ENCODE data around the gene SERINC1. TPM values are rescaled to one million over a fixed set of nuclear protein-coding genes. Genes with fewer than 3 reads are reported as not detected.

Gene SERINC1
- total RNA-seq, 6 experiments from 2014 or later = 161 to 215 (median 179) TPM

- Mint-ChIP-seq H3K4me3 (no peak overlapping the region), H3K9me3 (no peaks in the 10 kb centered on the region), H3K4me1 (ENCODE audit: low read depth) (peaks cover 13% of the 10 kb centered on the region; the same call in 1 of the 2 replicates), H3K27me3 (ENCODE audit: insufficient read depth) (no peaks in the 10 kb centered on the region; the same call in 1 of the 2 replicates), H3K27ac (no peak overlapping the region), H3K36me3 (ENCODE audit: low read depth) (peaks cover 39% of the 10 kb centered on the region)
- no peak for TF ChIP-seq CTCF (IDR thresholded peaks at IDR 0.05)
- DNase-seq = no peak
Measured at GRCh38 chr6:122454673-122455072, 16.9 kb downstream of the SERINC1 start.

- Mint-ChIP-seq H3K36me3 (ENCODE audit: low read depth) (peaks cover 39% of the 10 kb centered on the region), H3K27ac (no peak overlapping the region)
Measured at GRCh38 chr6:122452509-122452908, 19.1 kb downstream of the SERINC1 start.

GRCh38 chr6:122449069-122449468 lies 22.5 kb downstream of the SERINC1 start:
- H3K9me3 Mint-ChIP-seq = no peaks in the 10 kb centered on the region
- peaks cover 8% of the 10 kb centered on the region for H3K4me1 Mint-ChIP-seq (ENCODE audit: low read depth)
- no peak overlapping the region for H3K4me3 Mint-ChIP-seq
- H3K36me3 Mint-ChIP-seq (ENCODE audit: low read depth) = peaks cover 42% of the 10 kb centered on the region
- DNase-seq = no peak
- no peak for TF ChIP-seq CTCF (IDR thresholded peaks at IDR 0.05)
- H3K27me3 Mint-ChIP-seq (ENCODE audit: insufficient read depth) = no peaks in the 10 kb centered on the region
- H3K27ac Mint-ChIP-seq = no peak overlapping the region

More at GRCh38 chr6:122452509-122452908, 19.1 kb downstream of the SERINC1 start:
- Mint-ChIP-seq H3K4me1 (ENCODE audit: low read depth) (no peaks in the 10 kb centered on the region), H3K27me3 (ENCODE audit: insufficient read depth) (no peaks in the 10 kb centered on the region; the same call in 1 of the 2 replicates), H3K4me3 (no peak overlapping the region), H3K9me3 (no peaks in the 10 kb centered on the region)
- no peak for DNase-seq
- TF ChIP-seq CTCF (IDR thresholded peaks at IDR 0.05) = no peak

GRCh38 chr6:122445274-122445673 lies 26.3 kb downstream of the SERINC1 start:
- TF ChIP-seq CTCF (IDR thresholded peaks at IDR 0.05) = no peak
- H3K4me3 Mint-ChIP-seq = no peak overlapping the region
- DNase-seq = no peak
- H3K9me3 Mint-ChIP-seq = no peaks in the 10 kb centered on the region
- H3K27ac Mint-ChIP-seq = no peak overlapping the region
- peaks cover 8% of the 10 kb centered on the region for H3K4me1 Mint-ChIP-seq (ENCODE audit: low read depth)
- H3K36me3 Mint-ChIP-seq (ENCODE audit: low read depth) = peaks cover 38% of the 10 kb centered on the region
- no peaks in the 10 kb centered on the region for H3K27me3 Mint-ChIP-seq (ENCODE audit: insufficient read depth)

- Mint-ChIP-seq H3K27me3 (ENCODE audit: insufficient read depth) (no peaks in the 10 kb centered on the region; the same call in 1 of the 2 replicates), H3K27ac (no peak overlapping the region), H3K4me3 (no peak overlapping the region), H3K9me3 (no peaks in the 10 kb centered on the region; the same call in 1 of the 2 replicates), H3K36me3 (ENCODE audit: low read depth) (peaks cover 55% of the 10 kb centered on the region), H3K4me1 (ENCODE audit: low read depth) (no peaks in the 10 kb centered on the region; the same call in 1 of the 2 replicates)
- TF ChIP-seq CTCF (IDR thresholded peaks at IDR 0.05) = no peak
- no peak for DNase-seq
Measured at GRCh38 chr6:122438975-122439374, 32.6 kb downstream of the SERINC1 start.

GRCh38 chr6:122432816-122433215 lies 38.8 kb downstream of the SERINC1 start:
- Mint-ChIP-seq H3K4me1 (ENCODE audit: low read depth) (peaks cover 14% of the 10 kb centered on the region), H3K36me3 (ENCODE audit: low read depth) (peaks cover 13% of the 10 kb centered on the region), H3K4me3 (no peak overlapping the region), H3K27ac (peak overlapping the region; percentile 31; the same call in 1 of the 2 replicates), H3K27me3 (ENCODE audit: insufficient read depth) (no peaks in the 10 kb centered on the region), H3K9me3 (no peaks in the 10 kb centered on the region)
- no peak for TF ChIP-seq CTCF (IDR thresholded peaks at IDR 0.05)
- no peak for DNase-seq

Data from HFFc6 (cell line).